Measurements from ENCODE around the gene NKPD1. TPM values are rescaled to one million over a fixed set of nuclear protein-coding genes. Genes with fewer than 3 reads are reported as not detected.

The NKPD1 gene, protein sequence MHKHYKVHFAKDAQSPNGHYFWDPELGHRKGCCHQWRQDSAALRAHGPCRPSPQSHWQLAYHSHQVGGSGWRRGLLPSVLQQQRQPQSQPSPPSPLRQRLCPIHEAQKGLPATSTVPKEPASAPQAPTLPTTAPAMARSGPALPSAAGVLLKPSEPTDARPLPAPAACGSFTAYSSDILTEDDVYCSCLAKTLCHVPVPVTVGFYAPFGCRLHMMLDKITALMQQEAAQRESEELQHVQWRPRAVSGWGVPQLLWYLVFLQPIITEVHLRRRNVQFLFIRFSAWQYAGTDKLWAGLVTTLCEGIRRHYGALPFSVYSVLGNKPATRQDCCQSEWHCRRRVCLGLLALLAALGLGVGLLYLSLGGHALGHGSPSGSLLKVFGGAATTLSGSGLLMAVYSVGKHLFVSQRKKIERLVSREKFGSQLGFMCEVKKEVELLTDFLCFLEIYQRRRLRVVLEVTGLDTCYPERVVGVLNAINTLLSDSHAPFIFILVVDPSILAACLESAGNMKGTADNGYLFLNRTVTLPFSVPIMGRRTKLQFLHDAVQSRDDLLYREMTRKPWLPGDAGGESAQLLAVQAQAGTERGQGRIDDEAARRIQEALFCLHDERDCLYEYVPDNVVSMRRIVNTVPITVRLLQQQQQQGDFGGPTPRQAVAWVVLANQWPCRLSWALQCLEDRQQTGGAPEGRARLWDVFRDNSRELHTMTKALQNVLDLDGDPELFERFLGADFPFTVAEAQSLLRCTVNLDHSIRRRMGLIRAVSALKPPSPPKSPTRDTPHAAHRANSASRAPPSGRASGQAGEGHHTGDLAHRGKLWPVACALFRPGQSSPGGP
- 1 to 10 TPM; 3.6 to 4.1 TPM for total RNA-seq

DNA sequence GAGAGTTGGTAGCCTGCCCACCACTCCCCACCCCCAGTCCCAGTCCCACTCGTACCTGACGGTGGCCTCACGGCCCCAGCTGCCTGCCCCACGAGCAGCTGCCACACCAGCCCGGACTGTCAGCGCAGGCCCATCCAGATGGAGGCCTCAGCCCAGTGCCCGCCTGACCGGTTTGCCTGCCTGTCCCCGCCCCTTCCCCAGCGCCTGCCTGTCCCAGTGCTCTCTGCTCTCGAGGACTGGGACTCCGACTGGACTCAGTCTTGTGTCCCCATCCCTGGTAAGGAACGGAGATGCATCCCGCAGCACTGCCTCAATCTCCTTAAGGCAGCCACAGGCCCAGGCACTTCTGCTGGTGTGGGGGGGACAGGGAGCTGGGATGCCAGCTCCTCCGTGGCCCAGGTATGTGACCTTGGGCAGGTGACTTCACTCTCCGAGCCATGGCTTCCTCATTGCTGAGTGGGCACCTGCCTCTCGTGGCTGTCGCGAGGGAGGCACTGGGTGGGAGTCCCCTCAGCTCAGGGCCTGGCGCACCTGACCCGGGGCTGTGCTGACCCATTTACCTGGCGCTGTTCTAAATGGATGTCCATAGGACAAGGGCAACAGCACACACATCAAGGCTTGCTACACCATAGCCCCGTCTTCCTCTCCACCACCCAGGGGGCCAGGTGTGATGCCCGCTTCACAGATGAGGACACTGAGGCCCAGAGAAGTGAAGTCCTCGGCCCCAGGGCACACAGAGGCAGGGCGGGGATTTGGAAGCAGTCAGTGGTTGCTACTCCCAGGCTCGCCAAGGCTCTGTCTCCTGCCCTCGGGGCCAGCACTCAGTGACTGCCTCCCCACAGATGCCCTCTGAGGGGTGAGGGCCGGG lies at the start of gene NKPD1:
TSS of gene NKPD1 (minus strand) at position 113 of the 868 bp plus-strand sequence. CDS start 832 bp downstream, outside the sequence.
- H3K4me3 ChIP-seq, result no peak within 1 kb of the TSS
- H3K27ac ChIP-seq, result peak within 1 kb of the TSS in 1 of 2 donors; percentile 47
- 38% methylated on average over 28 of the region's 29 CpGs for WGBS
- no peaks in the 10 kb centered on the region for H3K36me3 ChIP-seq
- peaks cover 23% of the 10 kb centered on the region for H3K4me1 ChIP-seq (replicated peaks)
- intact Hi-C loops (cut with DNase I), result no loop called here
- H3K27me3 ChIP-seq (replicated peaks; ENCODE audit: insufficient read depth), result no peaks in the 10 kb centered on the region
- no peaks in the 10 kb centered on the region for H3K9me3 ChIP-seq
- TF ChIP-seq POLR2A (IDR thresholded peaks at IDR 0.05) (peak; percentile 7), POLR2AphosphoS5 (IDR thresholded peaks at IDR 0.05) (peak; percentile 75)
- TF ChIP-seq, protein P1, sequence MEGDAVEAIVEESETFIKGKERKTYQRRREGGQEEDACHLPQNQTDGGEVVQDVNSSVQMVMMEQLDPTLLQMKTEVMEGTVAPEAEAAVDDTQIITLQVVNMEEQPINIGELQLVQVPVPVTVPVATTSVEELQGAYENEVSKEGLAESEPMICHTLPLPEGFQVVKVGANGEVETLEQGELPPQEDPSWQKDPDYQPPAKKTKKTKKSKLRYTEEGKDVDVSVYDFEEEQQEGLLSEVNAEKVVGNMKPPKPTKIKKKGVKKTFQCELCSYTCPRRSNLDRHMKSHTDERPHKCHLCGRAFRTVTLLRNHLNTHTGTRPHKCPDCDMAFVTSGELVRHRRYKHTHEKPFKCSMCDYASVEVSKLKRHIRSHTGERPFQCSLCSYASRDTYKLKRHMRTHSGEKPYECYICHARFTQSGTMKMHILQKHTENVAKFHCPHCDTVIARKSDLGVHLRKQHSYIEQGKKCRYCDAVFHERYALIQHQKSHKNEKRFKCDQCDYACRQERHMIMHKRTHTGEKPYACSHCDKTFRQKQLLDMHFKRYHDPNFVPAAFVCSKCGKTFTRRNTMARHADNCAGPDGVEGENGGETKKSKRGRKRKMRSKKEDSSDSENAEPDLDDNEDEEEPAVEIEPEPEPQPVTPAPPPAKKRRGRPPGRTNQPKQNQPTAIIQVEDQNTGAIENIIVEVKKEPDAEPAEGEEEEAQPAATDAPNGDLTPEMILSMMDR (IDR thresholded peaks at IDR 0.05), result no peak
- peak; percentile 84 for DNase-seq (ENCODE audit: low spot score)

DNA sequence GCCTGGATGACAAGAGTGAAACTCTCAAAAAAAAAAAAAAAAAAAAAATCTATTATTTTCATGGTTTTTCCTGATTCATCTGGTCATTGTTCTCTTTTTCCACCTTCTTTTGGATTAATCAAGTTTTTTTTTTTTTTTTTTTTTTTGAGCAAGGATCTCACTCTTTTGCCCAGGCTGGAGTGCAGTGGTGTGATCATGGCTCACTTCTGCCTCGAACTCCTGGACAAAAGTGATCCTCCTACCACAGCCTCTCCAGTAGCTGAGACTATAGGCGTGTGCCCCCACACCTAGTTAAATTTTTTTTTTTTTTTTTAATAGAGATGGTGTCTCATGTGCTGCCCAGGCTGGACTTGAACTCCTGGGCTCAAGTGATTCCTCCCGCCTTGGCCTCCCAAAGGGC lies 45.5 kb upstream of the NKPD1 start:
- no peak overlapping the region for H3K4me3 ChIP-seq
- intact Hi-C loops (cut with DNase I), result no loop called here
- no peak for DNase-seq (ENCODE audit: low spot score)
- no peaks in the 10 kb centered on the region for H3K4me1 ChIP-seq (replicated peaks)
- no peaks in the 10 kb centered on the region for H3K27me3 ChIP-seq (replicated peaks; ENCODE audit: insufficient read depth)
- TF ChIP-seq, protein P1 (IDR thresholded peaks at IDR 0.05), result no peak
- TF ChIP-seq POLR2A (IDR thresholded peaks at IDR 0.05) (no peak), POLR2AphosphoS5 (IDR thresholded peaks at IDR 0.05) (no peak)
- H3K27ac ChIP-seq, result no peak overlapping the region
- 94% methylated on average over 3 of the region's 3 CpGs for WGBS
- H3K36me3 ChIP-seq, result no peaks in the 10 kb centered on the region
- no peaks in the 10 kb centered on the region for H3K9me3 ChIP-seq

DNA sequence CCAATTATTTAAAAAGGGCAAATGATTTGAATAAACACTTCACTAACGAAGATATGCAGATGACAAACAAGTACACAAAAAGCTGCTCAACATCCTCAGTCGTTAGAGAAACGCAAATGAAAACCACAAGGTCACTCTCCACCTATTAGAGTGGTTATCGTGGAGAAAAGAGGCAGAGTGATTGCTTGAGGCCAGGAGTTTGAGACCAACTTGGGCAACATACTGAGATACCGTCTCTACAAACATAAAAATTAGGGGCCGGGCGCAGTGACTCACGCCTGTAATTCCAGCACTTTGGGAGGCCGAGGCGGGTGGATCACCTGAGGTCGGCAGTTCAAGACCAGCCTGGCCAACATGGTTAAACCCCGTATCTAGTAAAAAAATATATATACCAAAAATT lies 45.0 kb upstream of the NKPD1 start:
- DNase-seq (ENCODE audit: low spot score), result no peak
- Histone ChIP-seq H3K36me3 (no peaks in the 10 kb centered on the region), H3K4me3 (no peak overlapping the region), H3K27me3 (replicated peaks; ENCODE audit: insufficient read depth) (no peaks in the 10 kb centered on the region), H3K27ac (no peak overlapping the region), H3K4me1 (replicated peaks) (no peaks in the 10 kb centered on the region), H3K9me3 (no peaks in the 10 kb centered on the region)
- TF ChIP-seq POLR2AphosphoS5 (IDR thresholded peaks at IDR 0.05) (no peak), POLR2A (IDR thresholded peaks at IDR 0.05) (no peak)
- TF ChIP-seq, protein P1 (IDR thresholded peaks at IDR 0.05), result no peak
- intact Hi-C loops (cut with DNase I), result no loop called here
- WGBS, result 85% methylated on average over 12 of the region's 12 CpGs

DNA sequence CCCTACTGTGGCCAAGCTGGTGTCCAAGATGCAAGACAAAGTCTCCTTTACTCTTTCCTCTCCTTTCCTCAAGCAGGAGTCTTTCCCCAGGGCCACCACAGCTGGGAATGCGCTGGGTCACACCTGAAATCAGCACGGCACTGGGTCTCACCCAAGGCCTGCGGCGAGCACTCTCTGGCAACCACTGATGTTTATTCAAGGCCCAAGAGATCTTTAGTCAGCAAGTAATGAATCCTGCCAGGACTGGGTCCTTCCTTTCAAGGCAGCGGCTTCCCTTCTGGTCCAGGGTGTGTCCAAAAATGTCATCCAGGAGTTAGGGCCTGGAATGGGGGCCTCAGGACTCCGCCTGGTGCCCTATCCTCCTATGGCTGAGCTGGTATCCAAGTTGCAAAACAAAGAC lies 41.9 kb upstream of the NKPD1 start:
- intact Hi-C loops (cut with DNase I), result no loop called here
- Histone ChIP-seq H3K4me1 (replicated peaks) (no peaks in the 10 kb centered on the region), H3K4me3 (no peak overlapping the region), H3K9me3 (no peaks in the 10 kb centered on the region), H3K27me3 (replicated peaks; ENCODE audit: insufficient read depth) (no peaks in the 10 kb centered on the region), H3K36me3 (no peaks in the 10 kb centered on the region), H3K27ac (no peak overlapping the region)
- TF ChIP-seq, protein P1 (IDR thresholded peaks at IDR 0.05), result no peak
- TF ChIP-seq POLR2AphosphoS5 (IDR thresholded peaks at IDR 0.05), result peak; percentile 34
- DNase-seq (ENCODE audit: low spot score), result peak; percentile 68
- WGBS, result 53% methylated on average over 6 of the region's 6 CpGs

All from prostate gland (tissue), 2 donors.